ENCODE data around the gene SMTNL1. TPM values are rescaled to one million over a fixed set of nuclear protein-coding genes. Genes with fewer than 3 reads are reported as not detected.

SMTNL1 gene
- total and polyA plus RNA-seq, 9 of the 15 experiments (the other 6 are each of a cell fraction or from before 2014, with no cell fraction given), result not detected

DNA sequence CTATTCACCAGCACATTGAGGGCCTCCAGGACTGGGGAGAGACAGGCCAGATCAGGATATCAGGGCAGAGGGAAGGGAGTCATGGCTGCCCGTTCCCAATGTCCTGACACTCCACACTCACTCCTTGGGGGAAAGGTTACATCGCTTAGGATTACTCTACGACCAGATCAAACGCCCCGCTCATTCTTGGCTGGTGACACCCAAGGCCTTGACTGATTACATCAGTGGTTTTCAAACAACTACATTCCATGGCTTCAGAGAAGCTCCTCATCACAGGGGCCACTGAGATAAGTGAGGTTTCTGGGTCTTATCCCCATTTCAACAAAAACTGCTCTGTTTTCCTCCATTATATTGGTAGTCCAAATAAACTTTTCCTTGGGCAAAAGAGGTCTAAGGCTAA, 15.1 kb downstream of the SMTNL1 start (continued):
- no peak for TF ChIP-seq MCM5 (IDR thresholded peaks at IDR 0.05; ENCODE audit: low read depth)
- TF ChIP-seq, protein P1, sequence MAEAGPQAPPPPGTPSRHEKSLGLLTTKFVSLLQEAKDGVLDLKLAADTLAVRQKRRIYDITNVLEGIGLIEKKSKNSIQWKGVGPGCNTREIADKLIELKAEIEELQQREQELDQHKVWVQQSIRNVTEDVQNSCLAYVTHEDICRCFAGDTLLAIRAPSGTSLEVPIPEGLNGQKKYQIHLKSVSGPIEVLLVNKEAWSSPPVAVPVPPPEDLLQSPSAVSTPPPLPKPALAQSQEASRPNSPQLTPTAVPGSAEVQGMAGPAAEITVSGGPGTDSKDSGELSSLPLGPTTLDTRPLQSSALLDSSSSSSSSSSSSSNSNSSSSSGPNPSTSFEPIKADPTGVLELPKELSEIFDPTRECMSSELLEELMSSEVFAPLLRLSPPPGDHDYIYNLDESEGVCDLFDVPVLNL (CRISPR knock-in tag; IDR thresholded peaks at IDR 0.05; ENCODE audit: low read depth), result no peak
- no peak for TF ChIP-seq ZNF174 (CRISPR knock-in tag; IDR thresholded peaks at IDR 0.05)
- no peak for TF ChIP-seq NFE2L1 (tag; IDR thresholded peaks at IDR 0.05; ENCODE audit: borderline replicate concordance, low read depth)
- TF ChIP-seq ZNF316 (IDR thresholded peaks at IDR 0.05), result no peak
- no peak for TF ChIP-seq ZNF124 (CRISPR knock-in tag; IDR thresholded peaks at IDR 0.05)
- TF ChIP-seq, protein P2, sequence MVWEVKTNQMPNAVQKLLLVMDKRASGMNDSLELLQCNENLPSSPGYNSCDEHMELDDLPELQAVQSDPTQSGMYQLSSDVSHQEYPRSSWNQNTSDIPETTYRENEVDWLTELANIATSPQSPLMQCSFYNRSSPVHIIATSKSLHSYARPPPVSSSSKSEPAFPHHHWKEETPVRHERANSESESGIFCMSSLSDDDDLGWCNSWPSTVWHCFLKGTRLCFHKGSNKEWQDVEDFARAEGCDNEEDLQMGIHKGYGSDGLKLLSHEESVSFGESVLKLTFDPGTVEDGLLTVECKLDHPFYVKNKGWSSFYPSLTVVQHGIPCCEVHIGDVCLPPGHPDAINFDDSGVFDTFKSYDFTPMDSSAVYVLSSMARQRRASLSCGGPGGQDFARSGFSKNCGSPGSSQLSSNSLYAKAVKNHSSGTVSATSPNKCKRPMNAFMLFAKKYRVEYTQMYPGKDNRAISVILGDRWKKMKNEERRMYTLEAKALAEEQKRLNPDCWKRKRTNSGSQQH (CRISPR knock-in tag; IDR thresholded peaks at IDR 0.05), result no peak
- peak; percentile 15 for TF ChIP-seq MEIS2 (IDR thresholded peaks at IDR 0.05; ENCODE audit: partially characterized antibody)
- TF ChIP-seq CBX2 (IDR thresholded peaks at IDR 0.05; ENCODE audit: insufficient read depth, low read length, poor library complexity, severe bottlenecking), result no peak
- TF ChIP-seq SOX6 (IDR thresholded peaks at IDR 0.05), result no peak
- peak; percentile 47; the same call in 1 of the 2 replicates for TF ChIP-seq TCF7L2 (IDR thresholded peaks at IDR 0.05; ENCODE audit: low read depth, low read length)
- TF ChIP-seq PPARD (CRISPR knock-in tag; IDR thresholded peaks at IDR 0.05), result no peak
- TF ChIP-seq ZNF77 (CRISPR knock-in tag; IDR thresholded peaks at IDR 0.05), result no peak
- no peak for TF ChIP-seq RHOXF2B (CRISPR knock-in tag; conservative IDR thresholded peaks at IDR 0.05)
- no peak for TF ChIP-seq SMAD2 (IDR thresholded peaks at IDR 0.05; ENCODE audit: low read depth, low read length)
- TF ChIP-seq LEF1 (IDR thresholded peaks at IDR 0.05), result no peak
- no peak for TF ChIP-seq HMG20B (CRISPR knock-in tag; IDR thresholded peaks at IDR 0.05)
- TF ChIP-seq STAT5B (CRISPR knock-in tag; IDR thresholded peaks at IDR 0.05), result no peak
- TF ChIP-seq TEAD4 (IDR thresholded peaks at IDR 0.05; ENCODE audit: low read length), result 0 out of 2 replicates have a peak, but pooled peaks have one; percentile 45
- TF ChIP-seq TEAD4 (CRISPR knock-in tag; IDR thresholded peaks at IDR 0.05; ENCODE audit: borderline replicate concordance), result no peak
- TF ChIP-seq SPI1 (IDR thresholded peaks at IDR 0.05; ENCODE audit: borderline replicate concordance, low read depth, low read length), result no peak
- TF ChIP-seq CHCHD3 (CRISPR knock-in tag; IDR thresholded peaks at IDR 0.05), result no peak
- TF ChIP-seq, protein P3, sequence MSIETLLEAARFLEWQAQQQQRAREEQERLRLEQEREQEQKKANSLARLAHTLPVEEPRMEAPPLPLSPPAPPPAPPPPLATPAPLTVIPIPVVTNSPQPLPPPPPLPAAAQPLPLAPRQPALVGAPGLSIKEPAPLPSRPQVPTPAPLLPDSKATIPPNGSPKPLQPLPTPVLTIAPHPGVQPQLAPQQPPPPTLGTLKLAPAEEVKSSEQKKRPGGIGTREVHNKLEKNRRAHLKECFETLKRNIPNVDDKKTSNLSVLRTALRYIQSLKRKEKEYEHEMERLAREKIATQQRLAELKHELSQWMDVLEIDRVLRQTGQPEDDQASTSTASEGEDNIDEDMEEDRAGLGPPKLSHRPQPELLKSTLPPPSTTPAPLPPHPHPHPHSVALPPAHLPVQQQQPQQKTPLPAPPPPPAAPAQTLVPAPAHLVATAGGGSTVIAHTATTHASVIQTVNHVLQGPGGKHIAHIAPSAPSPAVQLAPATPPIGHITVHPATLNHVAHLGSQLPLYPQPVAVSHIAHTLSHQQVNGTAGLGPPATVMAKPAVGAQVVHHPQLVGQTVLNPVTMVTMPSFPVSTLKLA (conservative IDR thresholded peaks at IDR 0.05), result no peak
- no peak for TF ChIP-seq ZNF143 (CRISPR knock-in tag; IDR thresholded peaks at IDR 0.05)
- no peak for TF ChIP-seq ZNF232 (CRISPR knock-in tag; IDR thresholded peaks at IDR 0.05)
- peak; percentile 11; the same call in 1 of the 2 replicates for TF ChIP-seq TCF3 (CRISPR knock-in tag; IDR thresholded peaks at IDR 0.05)
- TF ChIP-seq TEAD1 (CRISPR knock-in tag; IDR thresholded peaks at IDR 0.05), result peak in 1 of 2 experiments; percentile 77; a peak in 2 of 4 replicates
- TF ChIP-seq ZNF584 (CRISPR knock-in tag; IDR thresholded peaks at IDR 0.05; ENCODE audit: low read depth), result no peak

Data from K562 (cell line).